HCT116 (cell line): ENCODE measurements around the gene WNK1. TPM values are rescaled to one million over a fixed set of nuclear protein-coding genes. Genes with fewer than 3 reads are reported as not detected.

Experiments used
- ATAC-seq: fragments of 200-7000 bp; cut with Tn5 transposase; 2 replicates; pipeline ENCODE4 v1.9.1; 2020; ENCODE audit warnings: mild to moderate bottlenecking, moderate library complexity
- BruUV-seq: library from RNA; stranded (reverse); fragments of 400-500 nt; replicated peaks from 2 replicates; lab custom pipeline; 2021; lab: Mats Ljungman, UMichigan
- CTCF ChIA-PET: fragments of 300-600 bp; sonication (Branson Sonifier 250); formaldehyde crosslinking; loops from one replicate; lab custom pipeline; 2021; ENCODE audit warnings: antibody characterized with exemption; lab: Charles Lee
- POLR2A ChIA-PET: fragments of 300-600, 350-600 bp; sonication (Branson Sonifier 250); formaldehyde crosslinking; loops from one replicate; lab custom pipeline; 2021; ENCODE audit warnings: antibody characterized with exemption; lab: Charles Lee
- RAD21 ChIA-PET, 2 experiments: fragments of 300-600 bp; sonication (Branson Sonifier 250); formaldehyde crosslinking; loops; one replicate each; lab custom pipeline; 2023; ENCODE audit warnings: low total read pairs in 2 of 2; ENCODE audit not compliant: uncharacterized antibody in 2 of 2, unreplicated experiment in 2 of 2, low non-redundant PET in 1 of 2; lab: Charles Lee
- DNase-seq: peaks from one replicate; pipeline ENCODE4 v3.0.0-alpha.2; 2010; ENCODE audit warnings: low read depth, low spot score
- H2AFZ ChIP-seq: fragments of 200-600 bp; shearing (Covaris generic), sonication (generic); 2 replicates; pipeline ENCODE4 v1.6.1; 2017; ENCODE audit warnings: low read depth, mixed run types, mixed read lengths, antibody characterized with exemption, low read length; ENCODE audit not compliant: poor library complexity, severe bottlenecking
- H3K27ac ChIP-seq: 2 replicates; pipeline ENCODE4 v1.5.1; 2012; ENCODE audit warnings: low read depth, low read length
- H3K27me3 ChIP-seq: fragments of 200-600 bp; sonication (generic); 2 replicates; pipeline ENCODE4 v1.6.1; 2016; ENCODE audit warnings: mixed run types, low read length, mixed read lengths; ENCODE audit not compliant: insufficient read depth
- H3K36me3 ChIP-seq, 2 experiments: fragments of 200-500 bp in 1 of 2; fragments of 200-600 bp in 1 of 2; sonication (Bioruptor generic) in 1 of 2; sonication (generic) in 1 of 2; 2 replicates each; pipeline versions ENCODE4 v1.5.1 to v1.6.1; 2014 to 2016; ENCODE audit warnings: low read length in 2 of 2, inconsistent platforms in 1 of 2, mixed read lengths in 1 of 2, mixed run types in 1 of 2; ENCODE audit not compliant: insufficient read depth in 2 of 2, control insufficient read depth in 1 of 2
- H3K4me1 ChIP-seq, 2 experiments: fragments of 200-600 bp in 1 of 2; sonication (generic) in 1 of 2; 2 replicates each; pipeline versions ENCODE4 v1.5.1 to v1.6.1; 2012 to 2017; ENCODE audit warnings: low read length in 2 of 2, inconsistent platforms in 1 of 2, mild to moderate bottlenecking in 1 of 2, mixed read lengths in 1 of 2, mixed run types in 1 of 2, moderate library complexity in 1 of 2; ENCODE audit not compliant: insufficient read depth in 2 of 2, control insufficient read depth in 1 of 2
- H3K4me2 ChIP-seq: fragments of 200-600 bp; sonication (generic); 2 replicates; pipeline ENCODE4 v1.6.1; 2017; ENCODE audit warnings: mixed run types, low read length, mixed read lengths
- H3K4me3 ChIP-seq, 2 experiments: fragments of 200-600 bp in 1 of 2; sonication (generic) in 1 of 2; replicated peaks in 1 of 2; 2 replicates each; pipeline ENCODE4 v1.5.1; 2011 to 2016; ENCODE audit warnings: low read length in 2 of 2, control low read depth in 1 of 2, low read depth in 1 of 2, mild to moderate bottlenecking in 1 of 2, mixed read lengths in 1 of 2, mixed run types in 1 of 2
- H3K79me2 ChIP-seq: fragments of 200-600 bp; sonication (generic); 2 replicates; pipeline ENCODE4 v1.6.1; 2017; ENCODE audit warnings: mild to moderate bottlenecking, mixed run types, low read length, moderate library complexity, mixed read lengths; ENCODE audit not compliant: insufficient read depth
- H3K9ac ChIP-seq: fragments of 200-600 bp; sonication (generic); 2 replicates; pipeline ENCODE4 v1.6.1; 2016; ENCODE audit warnings: low read length, mixed read lengths
- H3K9me2 ChIP-seq: fragments of 200-600 bp; sonication (generic), shearing (Covaris generic); 2 replicates; pipeline ENCODE4 v1.6.1; 2017; ENCODE audit warnings: mixed run types, mild to moderate bottlenecking, moderate library complexity; ENCODE audit not compliant: insufficient read depth
- H3K9me3 ChIP-seq, 2 experiments: fragments of 200-500 bp in 1 of 2; fragments of 200-600 bp in 1 of 2; sonication (Bioruptor generic) in 1 of 2; sonication (generic) in 1 of 2; 2 replicates each; pipeline ENCODE4 v1.6.1; 2014 to 2017; ENCODE audit warnings: low read length in 2 of 2, mixed read lengths in 2 of 2, inconsistent platforms in 1 of 2, low read depth in 1 of 2, mild to moderate bottlenecking in 1 of 2, mixed run types in 1 of 2, moderate library complexity in 1 of 2; ENCODE audit not compliant: control insufficient read depth in 1 of 2, insufficient read depth in 1 of 2
- H4K20me1 ChIP-seq: fragments of 200-600 bp; sonication (generic), shearing (Covaris generic); 2 replicates; pipeline ENCODE4 v1.6.1; 2017; ENCODE audit warnings: mixed run types, mild to moderate bottlenecking, moderate library complexity; ENCODE audit not compliant: insufficient read depth
- EGR1 ChIP-seq: IDR thresholded peaks from 2 replicates; pipeline ENCODE4 v1.6.1; 2012; ENCODE audit warnings: low read depth
- ELF1 ChIP-seq: IDR thresholded peaks from 2 replicates; pipeline ENCODE4 v1.6.1; 2012; ENCODE audit warnings: low read depth, borderline replicate concordance
- FOSL1 ChIP-seq: IDR thresholded peaks from 2 replicates; pipeline ENCODE4 v1.6.1; 2012; ENCODE audit warnings: low read depth
- POLR2AphosphoS5 ChIP-seq: IDR thresholded peaks from 2 replicates; pipeline ENCODE4 v1.6.1; 2011; ENCODE audit warnings: mild to moderate bottlenecking, low read depth, low read length, moderate library complexity
- SIN3A ChIP-seq: IDR thresholded peaks from 2 replicates; pipeline ENCODE4 v1.6.1; 2012; ENCODE audit warnings: low read depth
- SP1 ChIP-seq: IDR thresholded peaks from 2 replicates; pipeline ENCODE4 v1.6.1; 2012; ENCODE audit warnings: low read depth
- TCF7L2 ChIP-seq: IDR thresholded peaks from 2 replicates; pipeline ENCODE4 v1.7.0; 2011; ENCODE audit warnings: borderline replicate concordance, inconsistent platforms; ENCODE audit not compliant: insufficient read depth, insufficient read length; ENCODE audit errors: extremely low read depth
- ZFX ChIP-seq: fragments of 450-650 bp; IDR thresholded peaks from 2 replicates; pipeline ENCODE4 v1.6.1; 2017
- ZNF274 ChIP-seq: fragments of 200-500 bp; sonication (Bioruptor generic); IDR thresholded peaks from 2 replicates; pipeline ENCODE4 v1.6.1; 2014; ENCODE audit warnings: mild to moderate bottlenecking, low read depth, low read length, inconsistent platforms
- intact Hi-C: fragments of 100-400 bp; cut with micrococcal nuclease; formaldehyde crosslinking; loops from 2 replicates; pipeline ENCODE4 v1.10.0; 2022
- total RNA-seq: library from RNA; stranded (reverse); gene quantifications from one replicate; pipeline ENCODE4 v1.2.1, GENCODE V29; 2021; ENCODE audit not compliant: unreplicated experiment
- TF ChIP-seq, protein P1 (sequence below): IDR thresholded peaks from 2 replicates; pipeline ENCODE4 v1.6.1; 2012; ENCODE audit warnings: low read depth
- TF ChIP-seq, protein P2 (sequence below): IDR thresholded peaks from 2 replicates; pipeline ENCODE4 v1.6.1; 2012
- TF ChIP-seq, protein P3 (sequence below): IDR thresholded peaks from 2 replicates; pipeline ENCODE4 v1.6.1; 2012
- TF ChIP-seq, protein P4 (sequence below), 3 experiments: fragments of 200-600 bp in 1 of 3; sonication (generic) in 1 of 3; IDR thresholded peaks in 2 of 3; conservative IDR thresholded peaks in 1 of 3; 2 replicates each; pipeline ENCODE4 v1.5.1; 2012 to 2017; ENCODE audit warnings: low read depth in 2 of 3, low read length in 2 of 3, antibody characterized with exemption in 1 of 3, borderline replicate concordance in 1 of 3, control low read depth in 1 of 3, mild to moderate bottlenecking in 1 of 3, mixed read lengths in 1 of 3, mixed run types in 1 of 3, moderate library complexity in 1 of 3; ENCODE audit not compliant: insufficient read depth in 1 of 3

The WNK1 gene
- total RNA-seq, 1 experiment from 2014 or later: 81.0 TPM

DNA sequence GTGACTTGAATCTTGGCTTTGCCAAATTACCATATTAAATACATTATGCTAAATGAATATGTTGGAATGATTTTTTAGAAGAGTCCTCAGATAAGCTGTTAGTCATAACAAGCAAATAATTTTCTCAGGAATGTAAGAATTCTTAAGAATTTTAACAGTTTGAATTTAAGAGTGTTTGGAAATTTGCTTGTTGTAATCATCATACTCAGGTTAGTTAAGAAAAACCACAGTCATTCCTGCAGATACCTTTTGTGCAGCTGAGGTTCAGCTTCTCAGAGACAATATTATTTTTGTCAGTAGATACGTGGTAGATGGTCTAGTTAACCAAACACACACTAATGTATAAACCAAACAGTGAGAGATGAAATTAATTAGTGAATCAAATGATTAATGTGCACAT, 8.9 kb downstream of the WNK1 start:
- no peak for TF ChIP-seq TCF7L2
- TF ChIP-seq, protein P1, sequence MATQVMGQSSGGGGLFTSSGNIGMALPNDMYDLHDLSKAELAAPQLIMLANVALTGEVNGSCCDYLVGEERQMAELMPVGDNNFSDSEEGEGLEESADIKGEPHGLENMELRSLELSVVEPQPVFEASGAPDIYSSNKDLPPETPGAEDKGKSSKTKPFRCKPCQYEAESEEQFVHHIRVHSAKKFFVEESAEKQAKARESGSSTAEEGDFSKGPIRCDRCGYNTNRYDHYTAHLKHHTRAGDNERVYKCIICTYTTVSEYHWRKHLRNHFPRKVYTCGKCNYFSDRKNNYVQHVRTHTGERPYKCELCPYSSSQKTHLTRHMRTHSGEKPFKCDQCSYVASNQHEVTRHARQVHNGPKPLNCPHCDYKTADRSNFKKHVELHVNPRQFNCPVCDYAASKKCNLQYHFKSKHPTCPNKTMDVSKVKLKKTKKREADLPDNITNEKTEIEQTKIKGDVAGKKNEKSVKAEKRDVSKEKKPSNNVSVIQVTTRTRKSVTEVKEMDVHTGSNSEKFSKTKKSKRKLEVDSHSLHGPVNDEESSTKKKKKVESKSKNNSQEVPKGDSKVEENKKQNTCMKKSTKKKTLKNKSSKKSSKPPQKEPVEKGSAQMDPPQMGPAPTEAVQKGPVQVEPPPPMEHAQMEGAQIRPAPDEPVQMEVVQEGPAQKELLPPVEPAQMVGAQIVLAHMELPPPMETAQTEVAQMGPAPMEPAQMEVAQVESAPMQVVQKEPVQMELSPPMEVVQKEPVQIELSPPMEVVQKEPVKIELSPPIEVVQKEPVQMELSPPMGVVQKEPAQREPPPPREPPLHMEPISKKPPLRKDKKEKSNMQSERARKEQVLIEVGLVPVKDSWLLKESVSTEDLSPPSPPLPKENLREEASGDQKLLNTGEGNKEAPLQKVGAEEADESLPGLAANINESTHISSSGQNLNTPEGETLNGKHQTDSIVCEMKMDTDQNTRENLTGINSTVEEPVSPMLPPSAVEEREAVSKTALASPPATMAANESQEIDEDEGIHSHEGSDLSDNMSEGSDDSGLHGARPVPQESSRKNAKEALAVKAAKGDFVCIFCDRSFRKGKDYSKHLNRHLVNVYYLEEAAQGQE: no peak
- TF ChIP-seq, protein P2, sequence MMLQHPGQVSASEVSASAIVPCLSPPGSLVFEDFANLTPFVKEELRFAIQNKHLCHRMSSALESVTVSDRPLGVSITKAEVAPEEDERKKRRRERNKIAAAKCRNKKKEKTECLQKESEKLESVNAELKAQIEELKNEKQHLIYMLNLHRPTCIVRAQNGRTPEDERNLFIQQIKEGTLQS: no peak
- TF ChIP-seq, protein P3, sequence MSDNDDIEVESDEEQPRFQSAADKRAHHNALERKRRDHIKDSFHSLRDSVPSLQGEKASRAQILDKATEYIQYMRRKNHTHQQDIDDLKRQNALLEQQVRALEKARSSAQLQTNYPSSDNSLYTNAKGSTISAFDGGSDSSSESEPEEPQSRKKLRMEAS: no peak
- no peak for TF ChIP-seq ZFX
- no peak for TF ChIP-seq FOSL1
- TF ChIP-seq POLR2AphosphoS5: no peak
- TF ChIP-seq ZNF274: no peak
- TF ChIP-seq, protein P4, sequence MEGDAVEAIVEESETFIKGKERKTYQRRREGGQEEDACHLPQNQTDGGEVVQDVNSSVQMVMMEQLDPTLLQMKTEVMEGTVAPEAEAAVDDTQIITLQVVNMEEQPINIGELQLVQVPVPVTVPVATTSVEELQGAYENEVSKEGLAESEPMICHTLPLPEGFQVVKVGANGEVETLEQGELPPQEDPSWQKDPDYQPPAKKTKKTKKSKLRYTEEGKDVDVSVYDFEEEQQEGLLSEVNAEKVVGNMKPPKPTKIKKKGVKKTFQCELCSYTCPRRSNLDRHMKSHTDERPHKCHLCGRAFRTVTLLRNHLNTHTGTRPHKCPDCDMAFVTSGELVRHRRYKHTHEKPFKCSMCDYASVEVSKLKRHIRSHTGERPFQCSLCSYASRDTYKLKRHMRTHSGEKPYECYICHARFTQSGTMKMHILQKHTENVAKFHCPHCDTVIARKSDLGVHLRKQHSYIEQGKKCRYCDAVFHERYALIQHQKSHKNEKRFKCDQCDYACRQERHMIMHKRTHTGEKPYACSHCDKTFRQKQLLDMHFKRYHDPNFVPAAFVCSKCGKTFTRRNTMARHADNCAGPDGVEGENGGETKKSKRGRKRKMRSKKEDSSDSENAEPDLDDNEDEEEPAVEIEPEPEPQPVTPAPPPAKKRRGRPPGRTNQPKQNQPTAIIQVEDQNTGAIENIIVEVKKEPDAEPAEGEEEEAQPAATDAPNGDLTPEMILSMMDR (IDR thresholded peaks at IDR 0.05 in 2 of 3, conservative IDR thresholded peaks at IDR 0.05 in 1 of 3; ENCODE audit: borderline replicate concordance in 1 of 3, insufficient read depth in 1 of 3, low read depth in 2 of 3, low read length in 2 of 3): no peak
- TF ChIP-seq SP1: no peak
- no peak for TF ChIP-seq SIN3A
- TF ChIP-seq ELF1: no peak
- no peak for TF ChIP-seq EGR1
- DNase-seq: no peak
- H3K4me1 ChIP-seq: no peaks in the 10 kb centered on the region
- intact Hi-C loops: no loop called here
- no peak overlapping the region for H3K4me3 ChIP-seq
- no peaks in the 10 kb centered on the region for H3K27me3 ChIP-seq
- ATAC-seq: no peak
- no peak overlapping the region for H3K4me2 ChIP-seq
- H3K9me3 ChIP-seq: no peaks in the 10 kb centered on the region
- no peaks in the 10 kb centered on the region for H3K9me2 ChIP-seq
- no peak overlapping the region for H3K27ac ChIP-seq
- ChIA-PET CTCF (interaction anchor here (2.6 kb wide), 1 partner anchor 10 kb away, joined by 10 read pairs; the partner anchor contains the start of gene WNK1), RAD21 (no interaction called here), POLR2A (interaction anchor here (1.7 kb wide), 1 partner anchor 9 kb away, joined by 4 read pairs; the partner anchor contains the start of gene WNK1)
- no peak overlapping the region for H3K9ac ChIP-seq
- H3K36me3 ChIP-seq: no peaks in the 10 kb centered on the region
- peaks cover 100% of the 10 kb centered on the region for H3K79me2 ChIP-seq
- H2AFZ ChIP-seq: no peak overlapping the region
- no TSS peak for BruUV-seq
- H4K20me1 ChIP-seq: peaks cover 9% of the 10 kb centered on the region; the same call in 1 of the 2 replicates
